Liver (tissue), 3 donors: Measurements from ENCODE around the gene NTN3.

Experiments
- MAX ChIP-seq: IDR thresholded peaks from 2 replicates; pipeline ENCODE4 v1.6.1; 2016; ENCODE audit warnings: antibody characterized with exemption
- RAD21 ChIP-seq, 2 donors: IDR thresholded peaks; 2 replicates each; pipeline ENCODE4 v1.6.1; 2016; ENCODE audit warnings: antibody characterized with exemption in 2 of 2, mild to moderate bottlenecking in 2 of 2
- TF ChIP-seq, protein P1 (sequence below): IDR thresholded peaks from 2 replicates; pipeline ENCODE4 v1.6.1; 2016; ENCODE audit warnings: antibody characterized with exemption, mild to moderate bottlenecking
- TF ChIP-seq, protein P2 (sequence below): fragments of 150-350 bp; IDR thresholded peaks from 2 replicates; pipeline ENCODE4 v1.5.1; 2017; ENCODE audit warnings: improper control_type of control experiment, low read depth, low read length; ENCODE audit not compliant: missing input control
- TF ChIP-seq, protein P3 (sequence below): IDR thresholded peaks from 2 replicates; pipeline ENCODE4 v1.6.1; 2016; ENCODE audit warnings: antibody characterized with exemption
- donor health status: healthy.
- donor health status: healthy.

DNA sequence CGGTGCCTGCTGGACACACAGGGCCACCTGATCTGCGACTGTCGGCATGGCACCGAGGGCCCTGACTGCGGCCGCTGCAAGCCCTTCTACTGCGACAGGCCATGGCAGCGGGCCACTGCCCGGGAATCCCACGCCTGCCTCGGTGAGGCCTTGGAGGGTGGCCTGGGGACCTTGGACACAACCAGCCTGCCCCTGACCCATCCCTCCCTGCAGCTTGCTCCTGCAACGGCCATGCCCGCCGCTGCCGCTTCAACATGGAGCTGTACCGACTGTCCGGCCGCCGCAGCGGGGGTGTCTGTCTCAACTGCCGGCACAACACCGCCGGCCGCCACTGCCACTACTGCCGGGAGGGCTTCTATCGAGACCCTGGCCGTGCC is 1.4 kb downstream of the NTN3 start:
- TF ChIP-seq, protein P1, sequence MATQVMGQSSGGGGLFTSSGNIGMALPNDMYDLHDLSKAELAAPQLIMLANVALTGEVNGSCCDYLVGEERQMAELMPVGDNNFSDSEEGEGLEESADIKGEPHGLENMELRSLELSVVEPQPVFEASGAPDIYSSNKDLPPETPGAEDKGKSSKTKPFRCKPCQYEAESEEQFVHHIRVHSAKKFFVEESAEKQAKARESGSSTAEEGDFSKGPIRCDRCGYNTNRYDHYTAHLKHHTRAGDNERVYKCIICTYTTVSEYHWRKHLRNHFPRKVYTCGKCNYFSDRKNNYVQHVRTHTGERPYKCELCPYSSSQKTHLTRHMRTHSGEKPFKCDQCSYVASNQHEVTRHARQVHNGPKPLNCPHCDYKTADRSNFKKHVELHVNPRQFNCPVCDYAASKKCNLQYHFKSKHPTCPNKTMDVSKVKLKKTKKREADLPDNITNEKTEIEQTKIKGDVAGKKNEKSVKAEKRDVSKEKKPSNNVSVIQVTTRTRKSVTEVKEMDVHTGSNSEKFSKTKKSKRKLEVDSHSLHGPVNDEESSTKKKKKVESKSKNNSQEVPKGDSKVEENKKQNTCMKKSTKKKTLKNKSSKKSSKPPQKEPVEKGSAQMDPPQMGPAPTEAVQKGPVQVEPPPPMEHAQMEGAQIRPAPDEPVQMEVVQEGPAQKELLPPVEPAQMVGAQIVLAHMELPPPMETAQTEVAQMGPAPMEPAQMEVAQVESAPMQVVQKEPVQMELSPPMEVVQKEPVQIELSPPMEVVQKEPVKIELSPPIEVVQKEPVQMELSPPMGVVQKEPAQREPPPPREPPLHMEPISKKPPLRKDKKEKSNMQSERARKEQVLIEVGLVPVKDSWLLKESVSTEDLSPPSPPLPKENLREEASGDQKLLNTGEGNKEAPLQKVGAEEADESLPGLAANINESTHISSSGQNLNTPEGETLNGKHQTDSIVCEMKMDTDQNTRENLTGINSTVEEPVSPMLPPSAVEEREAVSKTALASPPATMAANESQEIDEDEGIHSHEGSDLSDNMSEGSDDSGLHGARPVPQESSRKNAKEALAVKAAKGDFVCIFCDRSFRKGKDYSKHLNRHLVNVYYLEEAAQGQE: no peak
- TF ChIP-seq, protein P2, sequence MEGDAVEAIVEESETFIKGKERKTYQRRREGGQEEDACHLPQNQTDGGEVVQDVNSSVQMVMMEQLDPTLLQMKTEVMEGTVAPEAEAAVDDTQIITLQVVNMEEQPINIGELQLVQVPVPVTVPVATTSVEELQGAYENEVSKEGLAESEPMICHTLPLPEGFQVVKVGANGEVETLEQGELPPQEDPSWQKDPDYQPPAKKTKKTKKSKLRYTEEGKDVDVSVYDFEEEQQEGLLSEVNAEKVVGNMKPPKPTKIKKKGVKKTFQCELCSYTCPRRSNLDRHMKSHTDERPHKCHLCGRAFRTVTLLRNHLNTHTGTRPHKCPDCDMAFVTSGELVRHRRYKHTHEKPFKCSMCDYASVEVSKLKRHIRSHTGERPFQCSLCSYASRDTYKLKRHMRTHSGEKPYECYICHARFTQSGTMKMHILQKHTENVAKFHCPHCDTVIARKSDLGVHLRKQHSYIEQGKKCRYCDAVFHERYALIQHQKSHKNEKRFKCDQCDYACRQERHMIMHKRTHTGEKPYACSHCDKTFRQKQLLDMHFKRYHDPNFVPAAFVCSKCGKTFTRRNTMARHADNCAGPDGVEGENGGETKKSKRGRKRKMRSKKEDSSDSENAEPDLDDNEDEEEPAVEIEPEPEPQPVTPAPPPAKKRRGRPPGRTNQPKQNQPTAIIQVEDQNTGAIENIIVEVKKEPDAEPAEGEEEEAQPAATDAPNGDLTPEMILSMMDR: no peak
- TF ChIP-seq, protein P3, sequence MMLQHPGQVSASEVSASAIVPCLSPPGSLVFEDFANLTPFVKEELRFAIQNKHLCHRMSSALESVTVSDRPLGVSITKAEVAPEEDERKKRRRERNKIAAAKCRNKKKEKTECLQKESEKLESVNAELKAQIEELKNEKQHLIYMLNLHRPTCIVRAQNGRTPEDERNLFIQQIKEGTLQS: no peak
- TF ChIP-seq RAD21 (IDR thresholded peaks at IDR 0.05): no peak
- no peak for TF ChIP-seq MAX
